GM19239 (cell line): ENCODE data around the gene MC1R.
"Not testable (repeated sequence)": the region's sequence is repeated elsewhere in the genome, so short reads cannot be mapped to it uniquely, and the experiment has no call there.

Source experiments
- DNase-seq: peaks from one replicate; pipeline ENCODE4 v3.0.0; 2011; ENCODE audit warnings: low spot score; ENCODE audit not compliant: insufficient read length
- FAIRE-seq: peaks from 2 replicates; lab custom pipeline; 2011; peaks lifted over from hg19 to GRCh38; lab: Jason Lieb, UNC

MC1R gene

GRCh38 chr16:89925596-89926079 is 7.0 kb downstream of the MC1R start:
- DNase-seq (no peak), FAIRE-seq (no peak)

- no peak for DNase-seq
- no peak for FAIRE-seq
These were observed 12.7 kb downstream of the MC1R start for GRCh38 chr16:89931305-89931896.

GRCh38 chr16:89931964-89932363 is 13.3 kb downstream of the MC1R start:
- no peak for FAIRE-seq
- no peak for DNase-seq

- not testable (repeated sequence) for DNase-seq, FAIRE-seq
These were observed 15.4 kb downstream of the MC1R start for GRCh38 chr16:89934019-89934418.

- no peak for FAIRE-seq
- no peak for DNase-seq
These were observed 16.2 kb downstream of the MC1R start for GRCh38 chr16:89934611-89935553.

- DNase-seq, FAIRE-seq: not testable (repeated sequence)
These were observed 17.0 kb downstream of the MC1R start for GRCh38 chr16:89935620-89936019.

GRCh38 chr16:89936034-89936433 is 17.4 kb downstream of the MC1R start:
- FAIRE-seq (no peak), DNase-seq (no peak)

GRCh38 chr16:89936508-89936907 is 17.8 kb downstream of the MC1R start:
- FAIRE-seq (no peak), DNase-seq (no peak)

- DNase-seq (no peak), FAIRE-seq (no peak)
These were observed 18.3 kb downstream of the MC1R start for GRCh38 chr16:89936981-89937380.

- DNase-seq (no peak), FAIRE-seq (no peak)
These were observed 19.7 kb downstream of the MC1R start for GRCh38 chr16:89938175-89938885.

- FAIRE-seq: peak; percentile 26
These were observed 26.1 kb downstream of the MC1R start for GRCh38 chr16:89944773-89945172.

GRCh38 chr16:89945654-89946053 is 27.0 kb downstream of the MC1R start:
- FAIRE-seq: no peak
- no peak for DNase-seq

More at GRCh38 chr16:89944773-89945172, 26.1 kb downstream of the MC1R start:
- DNase-seq: no peak

- no peak for FAIRE-seq
- DNase-seq: no peak
These were observed 27.9 kb downstream of the MC1R start for GRCh38 chr16:89946515-89946914.

- FAIRE-seq: no peak
- DNase-seq: no peak
These were observed 30.6 kb downstream of the MC1R start for GRCh38 chr16:89949121-89949742.

GRCh38 chr16:89949756-89950155 is 31.1 kb downstream of the MC1R start:
- DNase-seq (no peak), FAIRE-seq (no peak)

GRCh38 chr16:89951509-89951908 is 32.8 kb downstream of the MC1R start:
- no peak for FAIRE-seq
- no peak for DNase-seq

GRCh38 chr16:89952049-89952448 is 33.4 kb downstream of the MC1R start:
- no peak for DNase-seq
- no peak for FAIRE-seq

- FAIRE-seq (no peak), DNase-seq (no peak)
These were observed 33.9 kb downstream of the MC1R start for GRCh38 chr16:89952551-89952950.

GRCh38 chr16:89953671-89954406 is 35.2 kb downstream of the MC1R start:
- FAIRE-seq: peak; percentile 81

GRCh38 chr16:89954462-89954861 is 35.8 kb downstream of the MC1R start:
- FAIRE-seq: no peak

More at GRCh38 chr16:89953671-89954406, 35.2 kb downstream of the MC1R start:
- DNase-seq: peak; percentile 79

More at GRCh38 chr16:89954462-89954861, 35.8 kb downstream of the MC1R start:
- DNase-seq: no peak
